Activated T-cell treated with anti-CD3 and anti-CD28 coated beads for 1 hour (primary cell): ENCODE results near the gene B3GAT1.
"Not testable (repeated sequence)": the region's sequence is repeated elsewhere in the genome, so short reads cannot be mapped to it uniquely, and the experiment has no call there.

Experiments
- DNase-seq: peaks from one replicate; pipeline ENCODE4 v3.0.0-alpha.2; 2020; ENCODE audit warnings: low read depth

B3GAT1 gene

DNA sequence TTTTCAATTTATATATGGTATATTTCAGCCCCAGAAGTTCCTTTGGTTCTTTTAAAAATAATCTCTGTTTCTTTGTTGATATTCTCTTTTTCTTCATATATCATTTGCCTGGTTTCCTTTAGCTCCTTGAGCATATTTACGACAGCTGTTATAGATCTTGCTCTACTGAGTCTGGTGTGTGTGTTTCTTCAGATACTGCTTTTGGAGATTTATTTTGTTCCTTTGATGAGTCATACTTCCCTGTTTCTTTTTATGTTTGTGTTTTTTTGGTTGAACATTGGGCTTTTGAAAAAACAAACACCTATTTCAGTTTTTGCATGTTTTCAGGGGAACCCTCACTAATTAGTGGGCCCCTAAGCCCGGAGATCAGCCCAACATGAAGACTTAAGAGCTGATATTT lies 56.9 kb downstream of the B3GAT1 start:
- no peak for DNase-seq

DNA sequence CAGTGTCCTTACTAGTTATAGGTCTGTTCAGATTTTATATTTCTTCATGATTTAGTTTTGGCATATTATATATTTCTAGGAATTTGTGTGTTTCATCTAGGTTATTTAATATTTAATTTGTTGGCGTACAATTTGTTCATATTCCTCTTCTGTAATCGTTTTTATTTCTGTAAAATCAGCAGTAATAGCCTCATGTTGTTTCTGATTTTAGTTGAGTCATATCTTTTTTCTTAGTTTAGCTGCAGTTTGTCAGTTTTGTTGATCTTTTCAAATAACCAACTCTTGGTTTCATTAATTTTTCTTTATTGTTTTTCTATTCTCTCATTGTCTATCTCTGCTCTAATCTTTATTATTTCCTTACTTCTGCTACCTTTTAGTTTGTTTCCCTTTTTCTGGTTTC lies 59.9 kb downstream of the B3GAT1 start:
- no peak for DNase-seq

DNA sequence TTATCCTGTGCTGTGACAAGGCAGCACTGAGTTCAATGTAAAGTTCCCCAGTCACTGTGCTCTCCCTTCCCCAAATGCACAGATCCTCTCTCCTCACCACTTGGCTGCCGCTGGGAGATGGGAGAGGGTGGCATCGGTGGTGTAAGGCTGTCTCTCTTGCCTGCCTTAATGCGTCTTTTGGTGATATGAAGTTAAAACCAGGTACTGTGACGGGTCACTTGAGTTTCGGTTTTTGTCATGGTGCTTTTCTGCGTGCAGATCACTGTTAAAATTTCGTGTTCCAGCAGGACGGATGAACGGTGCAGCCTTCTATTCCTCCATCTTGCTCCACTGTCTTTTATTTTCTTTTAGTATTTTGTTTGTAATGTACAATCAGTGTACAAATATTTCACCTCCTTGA lies 61.7 kb downstream of the B3GAT1 start:
- no peak for DNase-seq

DNA sequence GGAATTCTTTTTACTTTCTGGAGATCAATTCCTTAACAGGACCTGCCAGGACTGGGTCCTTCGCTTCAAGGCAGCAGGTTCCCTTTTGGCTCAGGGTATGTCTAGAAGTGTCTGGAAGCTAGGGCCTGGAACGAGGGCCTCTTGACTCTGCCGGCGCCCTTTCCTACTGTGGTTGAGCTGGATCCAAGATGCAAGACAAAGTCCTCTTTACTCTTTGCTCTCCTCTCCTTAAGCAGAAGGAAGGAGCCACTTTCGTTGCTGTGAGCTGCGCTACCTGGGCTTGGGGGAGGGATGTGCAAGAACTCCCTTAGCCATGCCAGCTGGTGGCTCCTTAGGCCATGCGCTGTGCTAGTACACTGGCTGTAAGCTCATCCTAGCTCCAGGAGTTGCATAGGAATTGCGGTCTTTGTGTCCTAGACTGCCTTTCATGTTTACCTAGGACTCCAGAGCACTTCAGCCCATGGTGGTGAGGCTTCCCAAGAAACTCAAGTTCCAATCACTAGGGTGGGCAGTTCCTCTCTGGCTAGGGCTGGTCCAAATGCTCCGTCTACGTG lies 62.2 kb downstream of the B3GAT1 start:
- DNase-seq = no peak

DNA sequence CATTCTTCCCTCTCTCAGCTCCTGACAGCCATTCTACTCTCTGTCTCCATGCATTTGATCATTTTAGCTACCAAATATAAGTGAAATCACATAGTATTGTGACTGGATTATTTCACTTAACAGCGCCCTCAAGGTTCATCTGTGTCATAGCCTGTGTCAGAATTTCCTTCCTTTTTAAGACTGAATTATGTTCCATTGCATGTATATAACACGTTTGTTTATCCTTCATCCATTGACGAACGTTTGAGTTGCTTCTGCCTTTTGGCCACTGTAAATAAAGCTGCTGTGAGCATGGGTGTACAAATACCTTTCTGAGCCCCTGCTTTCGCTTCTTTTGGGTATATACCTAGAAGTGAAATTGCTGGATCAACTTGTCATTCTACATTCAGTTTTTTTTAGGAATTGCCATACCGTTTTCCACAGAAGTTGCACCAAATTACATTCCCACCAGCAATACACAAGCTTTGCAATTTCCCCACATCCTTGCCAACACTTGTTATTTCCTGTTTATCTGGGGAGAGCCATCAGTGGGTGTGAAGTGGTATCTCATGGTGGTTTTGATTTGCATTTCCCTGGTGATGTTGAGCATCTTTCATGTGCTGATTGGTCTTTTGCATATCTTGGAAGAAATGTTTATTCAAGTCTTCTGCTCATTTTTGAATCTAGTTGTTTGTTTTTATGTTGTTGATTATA lies 62.8 kb downstream of the B3GAT1 start:
- no peak for DNase-seq

DNA sequence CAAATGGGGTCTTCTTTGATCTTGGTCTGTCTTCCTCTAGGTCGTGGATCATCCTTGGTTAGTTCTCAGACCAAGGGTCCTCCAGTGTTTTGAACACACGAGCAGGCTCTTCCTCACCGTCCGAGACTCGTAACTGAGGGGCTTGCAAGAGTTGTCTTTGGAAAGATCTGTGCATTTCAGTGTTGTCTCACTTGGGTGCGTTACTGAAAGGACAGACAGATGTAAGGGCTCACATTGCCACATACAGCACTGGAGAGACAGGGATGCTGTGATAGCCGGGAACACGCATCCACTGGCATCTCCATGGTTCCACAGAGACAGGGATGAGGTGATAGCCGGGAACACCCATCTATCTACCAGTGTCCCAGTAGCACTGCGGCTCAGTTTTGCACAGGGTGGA lies 64.6 kb downstream of the B3GAT1 start:
- DNase-seq = no peak

DNA sequence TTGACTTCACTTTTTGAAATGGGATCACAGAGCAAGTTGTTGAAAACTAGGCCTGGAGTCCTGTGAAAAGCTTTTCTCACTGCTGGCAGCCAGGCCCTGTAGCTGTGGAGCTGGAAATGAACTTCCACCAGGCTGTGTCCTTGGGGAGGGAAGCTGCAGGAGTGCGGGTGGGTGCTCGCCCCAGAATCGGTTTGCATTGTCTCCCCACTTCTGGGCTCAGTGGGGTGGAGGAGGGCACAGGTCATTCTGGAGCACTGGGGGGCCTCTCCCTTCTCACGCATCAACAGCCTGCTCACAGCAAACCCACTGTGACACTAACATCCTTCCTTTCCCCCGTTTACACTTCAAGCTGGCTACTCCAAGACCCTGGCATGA lies 65.1 kb downstream of the B3GAT1 start:
- no peak for DNase-seq

DNA sequence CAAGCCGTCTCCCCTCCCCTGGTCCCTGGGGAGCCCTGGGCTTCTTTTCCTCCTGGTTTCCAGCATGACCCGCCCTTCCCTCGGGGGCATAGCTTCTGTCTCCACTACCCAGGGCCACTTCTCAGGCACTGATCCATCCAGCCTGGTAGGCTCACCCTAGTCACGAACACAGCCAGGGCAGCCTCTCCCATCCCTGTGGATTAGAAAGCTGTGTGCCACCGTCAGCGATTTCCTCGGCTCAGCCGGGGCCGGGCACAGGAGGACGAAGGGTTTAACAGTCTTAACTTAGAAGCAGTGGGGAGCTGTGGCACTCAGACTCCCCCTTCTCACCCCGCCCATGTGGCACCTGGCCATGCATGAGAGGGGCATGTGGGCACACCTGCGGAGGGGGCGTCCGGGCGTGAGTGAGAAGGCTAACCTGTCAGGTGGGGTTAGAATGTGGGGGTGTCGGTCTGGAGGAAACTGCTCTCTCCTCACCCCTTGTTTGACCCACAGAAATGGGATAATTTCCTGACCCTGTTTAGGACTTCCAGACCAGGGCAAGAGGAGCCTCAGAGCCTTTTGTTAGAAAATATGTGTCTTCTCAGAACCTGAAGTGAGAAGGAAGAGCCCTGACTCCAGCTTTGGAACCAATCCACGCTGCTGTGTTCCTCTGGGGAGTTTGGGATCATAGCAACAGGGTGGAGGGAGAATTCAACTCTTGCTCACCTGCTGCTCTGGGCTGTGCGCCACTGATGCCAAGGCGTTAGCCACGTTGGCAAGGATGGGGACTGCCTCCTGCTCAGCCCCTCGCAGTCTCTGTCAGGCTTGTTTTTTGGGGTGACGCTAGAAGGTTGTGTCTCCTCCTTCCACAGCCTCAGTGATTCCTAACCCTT lies 65.7 kb downstream of the B3GAT1 start:
- no peak for DNase-seq

DNA sequence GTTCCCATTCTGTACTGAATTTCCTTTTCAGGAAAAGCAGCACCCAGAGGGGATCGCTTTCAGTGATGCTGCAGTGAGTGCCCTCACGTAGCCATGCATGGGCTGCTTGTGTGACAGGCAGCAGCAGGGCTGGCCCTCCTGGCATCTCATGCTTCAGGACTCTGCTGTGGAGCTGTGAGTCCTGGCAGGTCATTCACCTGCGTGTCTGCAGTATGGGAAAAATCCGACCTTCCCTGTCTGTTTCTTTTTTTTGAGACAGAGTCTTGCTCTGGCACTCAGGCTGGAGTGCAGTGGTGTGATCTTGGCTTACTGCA lies 66.8 kb downstream of the B3GAT1 start:
- no peak for DNase-seq

DNA sequence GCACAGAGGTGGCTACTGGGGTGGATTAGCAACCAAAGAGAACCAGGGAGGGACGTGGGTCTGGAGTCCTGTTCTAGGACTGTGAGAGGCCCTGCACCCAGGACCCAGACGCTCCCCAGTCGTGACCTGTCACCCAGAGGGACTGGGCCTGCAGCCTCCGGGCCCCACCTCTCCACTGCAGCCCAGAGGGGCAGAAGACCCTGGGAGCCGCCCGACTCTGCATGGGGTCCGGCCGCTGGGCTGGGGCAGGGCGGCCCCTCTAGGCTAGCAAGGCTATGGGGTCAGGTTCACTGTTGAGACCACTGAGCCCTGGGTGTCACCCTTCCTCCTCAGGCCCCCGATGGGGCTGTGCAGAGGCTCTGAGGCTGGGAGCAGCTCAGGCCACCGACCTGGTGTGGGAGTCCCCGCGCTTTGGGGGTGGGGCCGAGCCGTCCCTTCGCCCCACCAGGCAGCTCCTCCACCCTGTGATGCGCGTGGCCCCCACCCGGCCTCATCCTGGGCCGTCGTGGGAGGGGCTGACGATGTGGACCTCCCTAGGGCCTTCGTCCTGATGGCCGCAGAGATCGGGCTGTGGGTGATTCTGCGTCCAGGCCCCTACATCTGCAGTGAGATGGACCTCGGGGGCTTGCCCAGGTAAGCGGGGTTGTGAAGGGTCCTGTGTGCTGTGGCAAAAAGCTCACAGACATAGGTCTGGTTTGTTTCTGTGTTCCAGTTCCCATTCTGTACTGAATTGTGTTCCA lies 67.4 kb downstream of the B3GAT1 start:
- not testable (repeated sequence) for DNase-seq

DNA sequence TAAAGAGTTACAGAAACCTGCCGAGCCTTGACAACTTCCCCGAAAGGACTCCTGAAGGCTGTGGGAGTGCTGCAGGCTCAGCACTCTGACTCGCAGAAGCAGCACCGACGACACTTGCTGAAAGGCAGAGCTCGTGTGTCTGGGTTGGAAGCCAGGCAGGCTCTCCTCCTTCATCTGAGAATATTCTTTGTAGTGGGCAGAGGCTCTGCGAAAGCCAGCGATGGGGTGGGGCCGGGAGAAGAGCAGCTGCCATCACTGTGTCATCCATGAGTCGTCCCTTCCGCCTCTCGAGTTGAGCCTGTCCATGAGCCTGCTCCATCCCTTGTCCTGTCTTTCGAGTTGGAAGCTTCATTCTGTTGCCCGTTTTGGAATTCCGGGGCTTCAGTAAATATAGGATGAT lies 68.4 kb downstream of the B3GAT1 start:
- DNase-seq = no peak

DNA sequence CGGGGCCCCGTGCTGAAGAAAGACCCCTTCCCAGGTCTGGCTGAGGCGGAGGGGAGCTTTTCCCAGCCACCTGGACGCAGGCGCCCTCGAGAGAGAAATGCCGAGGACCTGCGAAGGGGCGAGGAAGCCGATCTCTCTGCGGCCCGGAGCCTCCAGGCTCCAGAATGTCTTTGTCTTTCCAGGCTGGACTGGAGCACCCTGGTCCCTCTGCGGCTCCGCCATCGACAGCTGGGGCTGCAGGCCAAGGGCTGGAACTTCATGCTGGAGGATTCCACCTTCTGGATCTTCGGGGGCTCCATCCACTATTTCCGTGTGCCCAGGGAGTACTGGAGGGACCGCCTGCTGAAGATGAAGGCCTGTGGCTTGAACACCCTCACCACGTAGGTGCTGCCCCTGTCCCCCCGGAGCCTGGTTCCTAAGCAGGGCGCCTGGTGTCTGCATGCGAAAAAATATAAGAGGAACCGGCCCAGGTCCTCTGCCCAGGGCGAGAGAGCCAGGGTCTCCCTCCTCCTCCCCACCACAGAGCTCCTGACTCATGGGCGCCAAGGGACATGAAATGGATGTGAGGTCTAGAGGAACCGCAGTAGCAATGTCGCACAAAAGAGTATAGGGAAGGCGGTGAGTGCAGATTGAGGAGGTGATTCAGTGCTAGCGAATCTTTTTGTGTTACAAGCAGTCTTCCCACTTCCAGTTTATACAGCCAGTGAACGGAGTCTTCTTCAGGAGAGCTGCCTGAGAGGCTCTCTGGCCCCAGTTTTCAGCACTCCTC lies 69.3 kb downstream of the B3GAT1 start:
- no peak for DNase-seq

DNA sequence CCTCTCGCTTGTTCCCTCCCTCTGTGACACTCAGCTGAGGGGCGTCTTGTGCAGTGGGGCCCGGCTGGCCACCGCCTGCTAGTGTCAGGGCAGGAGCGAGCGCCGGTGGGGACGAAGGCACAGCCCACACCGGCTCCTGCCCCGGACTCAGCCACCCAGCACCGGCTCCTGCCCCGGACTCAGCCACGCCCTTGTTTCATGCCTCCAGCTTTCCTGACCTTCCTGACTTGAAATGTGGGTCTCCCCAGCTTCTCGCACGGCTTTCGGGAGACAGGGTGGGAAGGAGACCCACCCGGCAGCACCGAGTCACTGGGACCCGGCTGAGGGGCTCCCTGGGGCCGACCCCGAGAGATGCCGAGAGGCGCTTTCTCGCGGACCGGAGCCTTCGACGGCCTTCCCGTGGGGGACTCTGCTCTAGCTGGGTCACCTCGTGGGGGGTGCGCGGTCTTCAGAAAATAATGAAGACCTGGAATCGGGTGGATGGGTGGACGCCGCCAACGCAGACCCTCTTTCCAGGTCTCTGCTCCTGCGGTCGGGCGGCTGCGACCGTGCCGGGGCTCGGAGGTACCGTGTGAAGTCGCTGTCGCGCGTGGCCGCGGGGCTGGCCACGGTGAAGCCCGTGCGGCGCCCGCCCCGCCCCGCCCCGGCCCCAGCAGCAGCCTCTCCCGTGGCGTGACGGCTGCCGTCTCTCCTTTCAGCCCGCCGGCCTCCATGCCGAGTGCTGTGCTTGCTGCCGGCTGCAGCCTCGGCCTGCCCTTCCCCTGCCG lies 70.1 kb downstream of the B3GAT1 start:
- no peak for DNase-seq

DNA sequence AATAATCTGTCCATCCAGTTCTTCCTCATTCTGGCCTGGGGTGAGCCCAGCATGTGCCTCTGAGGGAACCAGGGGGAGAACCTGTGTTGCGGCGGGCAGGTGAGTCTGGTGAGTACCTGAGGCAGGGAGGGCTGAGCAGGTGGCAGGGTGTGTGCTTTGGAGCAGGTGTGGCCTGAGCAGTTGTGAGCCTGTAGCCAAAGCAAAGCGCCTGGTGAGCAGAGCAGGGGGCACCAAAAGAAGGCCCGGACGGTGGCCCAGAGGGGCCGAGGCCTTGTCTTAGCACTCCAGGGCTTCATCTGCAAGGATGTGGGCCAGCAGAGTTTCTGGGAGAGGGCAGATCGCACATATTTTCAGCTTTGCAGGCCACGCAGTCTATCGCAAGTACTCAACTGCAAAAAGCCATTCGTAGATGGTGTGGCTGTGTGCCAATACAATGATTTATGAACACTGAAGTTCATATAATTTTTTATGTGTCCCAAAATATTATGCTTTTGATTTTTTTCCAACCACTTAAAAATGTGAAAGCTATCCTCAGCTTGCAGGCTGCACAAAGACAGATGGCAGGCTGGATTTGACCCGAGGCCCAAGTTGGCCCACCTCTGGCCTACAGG lies 71.6 kb downstream of the B3GAT1 start:
- no peak for DNase-seq

DNA sequence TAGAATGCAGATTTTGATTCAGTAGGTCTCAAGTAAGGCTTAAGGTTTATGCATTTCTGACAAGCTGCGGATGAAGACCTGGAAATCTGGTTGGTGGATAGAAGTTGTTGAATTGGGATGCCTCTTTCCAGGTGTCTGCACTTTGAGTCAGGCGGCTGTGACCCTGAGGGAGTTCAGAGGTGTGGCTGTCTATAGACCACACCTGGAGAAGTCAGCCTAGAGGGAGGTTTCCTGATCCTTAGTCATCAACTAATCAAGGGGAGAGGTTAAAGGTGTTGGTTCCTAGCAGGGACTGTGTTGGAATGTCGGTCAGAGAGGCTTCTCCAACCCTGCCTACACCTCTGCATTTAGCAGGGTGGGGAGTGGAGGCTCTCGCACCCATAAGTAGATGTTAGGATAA lies 72.3 kb downstream of the B3GAT1 start:
- DNase-seq = no peak

DNA sequence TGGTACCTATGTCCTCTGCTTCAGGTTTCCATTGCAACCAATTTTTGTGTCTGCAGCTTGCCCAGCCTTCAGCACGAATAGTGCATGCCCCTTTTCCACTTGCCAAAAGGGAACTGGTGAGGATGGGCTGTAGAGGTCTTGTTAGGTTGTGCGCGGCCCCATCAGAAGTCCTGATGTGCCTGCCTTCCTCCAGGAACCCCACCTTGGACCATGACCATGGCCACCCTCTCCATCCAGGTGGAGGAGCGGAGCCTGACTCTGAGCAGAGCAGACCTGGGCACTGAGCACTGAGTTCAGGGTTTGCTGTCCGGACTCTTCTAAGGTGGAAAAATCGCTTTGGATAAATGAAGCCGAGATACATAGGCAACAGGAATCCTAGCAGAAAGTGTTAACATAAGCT lies 73.4 kb downstream of the B3GAT1 start:
- DNase-seq = no peak

DNA sequence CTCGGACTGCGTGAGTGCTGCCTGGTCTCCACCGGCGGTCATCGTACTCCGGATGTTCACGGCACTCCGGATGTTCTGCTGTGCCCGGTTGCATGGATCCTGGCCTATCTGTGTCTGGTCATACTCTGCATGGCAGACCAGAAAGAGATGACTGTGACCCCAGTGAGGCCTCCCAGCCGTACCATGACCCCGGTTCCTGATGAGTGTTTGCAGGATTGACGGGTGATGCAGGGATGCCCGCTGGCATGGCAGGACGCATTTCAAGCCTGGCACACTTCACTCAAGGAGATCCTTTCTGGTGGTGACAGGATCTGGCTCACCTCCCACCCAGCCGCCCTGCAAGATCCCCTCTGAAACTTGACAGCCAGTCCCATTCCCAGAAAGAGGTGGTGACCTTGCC lies 74.0 kb downstream of the B3GAT1 start:
- DNase-seq = no peak

DNA sequence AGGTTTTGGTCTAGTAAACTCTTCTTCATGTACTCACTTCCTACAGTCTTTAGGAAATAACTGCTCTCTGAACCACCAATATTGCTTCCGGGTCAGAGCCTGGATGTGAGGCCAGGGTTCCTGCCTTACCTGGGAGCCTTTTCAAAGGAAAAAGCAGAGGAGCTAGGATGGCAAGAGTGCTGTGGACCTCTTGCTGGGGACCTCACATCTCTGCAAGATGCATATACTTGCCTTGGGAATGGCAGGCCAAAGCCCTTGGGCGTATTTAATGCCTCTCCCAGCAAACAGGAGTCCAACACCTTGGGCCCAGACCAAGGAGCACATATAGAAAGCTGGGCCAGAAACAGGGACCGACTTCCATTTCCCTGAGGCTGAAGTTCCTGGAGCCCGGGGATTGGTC lies 75.0 kb downstream of the B3GAT1 start:
- DNase-seq = no peak

DNA sequence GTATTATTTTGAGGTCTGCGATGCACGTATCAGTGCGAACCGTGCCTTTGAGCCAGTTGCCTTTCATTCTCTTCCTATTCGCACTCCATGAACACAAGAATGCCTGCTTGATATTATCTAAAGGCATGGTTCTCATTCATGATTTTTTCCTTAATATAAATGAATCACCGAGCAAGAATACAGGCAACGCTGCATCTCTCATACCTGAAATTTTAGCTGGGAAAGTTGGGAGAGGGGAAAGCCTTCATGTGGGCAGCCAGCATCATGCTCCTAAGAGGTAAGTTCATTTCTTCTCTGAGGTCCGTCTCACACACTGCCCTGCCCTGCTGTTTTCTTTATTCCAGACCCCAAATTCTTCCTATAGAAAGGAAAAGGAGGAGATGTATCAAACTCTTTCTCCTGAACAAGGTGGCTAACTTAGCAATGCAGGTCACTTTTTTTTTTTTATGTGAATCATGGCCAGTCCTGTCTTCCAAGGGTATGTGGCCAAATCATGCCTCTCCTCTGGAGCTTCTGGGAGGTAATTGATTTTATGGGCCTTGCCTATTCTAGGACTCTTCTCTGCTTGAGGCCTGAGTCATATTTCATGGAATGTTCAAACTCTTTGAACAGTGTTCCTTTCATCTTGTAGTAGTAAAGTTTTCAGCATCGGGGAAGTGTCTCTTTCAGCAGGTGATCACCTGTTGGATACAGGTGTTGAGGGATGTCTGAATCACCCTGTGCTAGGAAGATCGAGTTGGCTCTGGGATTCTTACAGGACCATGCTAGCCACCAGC lies 77.1 kb downstream of the B3GAT1 start:
- no peak for DNase-seq

DNA sequence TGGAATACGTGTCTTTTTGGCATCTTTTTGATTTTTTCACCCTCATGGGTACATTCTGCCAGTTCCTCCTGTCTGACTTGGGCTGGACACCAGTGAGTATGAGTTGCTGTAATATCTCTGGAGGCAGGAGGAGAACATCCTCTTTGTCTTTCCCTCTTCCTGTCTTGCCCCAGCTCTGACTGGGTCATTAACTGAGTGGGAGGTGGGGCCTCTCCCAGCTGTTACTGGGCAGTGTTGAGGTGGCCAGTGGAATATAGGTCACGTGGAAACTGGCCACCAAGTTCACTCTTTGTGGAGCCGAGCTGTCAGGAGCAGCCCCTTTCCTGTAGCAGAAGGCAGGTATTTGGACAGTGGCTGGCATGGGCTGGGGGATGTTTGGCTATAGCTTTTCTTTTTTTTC lies 78.1 kb downstream of the B3GAT1 start:
- DNase-seq = no peak
